Astrocyte of the cerebellum (primary cell): ENCODE results near the gene FIBCD1.

Experiments
- DNase-seq: peaks from one replicate; pipeline ENCODE4 v3.0.0-alpha.2; 2011; ENCODE audit warnings: low read depth
- H3K4me3 ChIP-seq: 2 replicates; pipeline ENCODE4 v1.5.1; 2011; ENCODE audit warnings: mild to moderate bottlenecking, low read depth, low read length, moderate library complexity
- in situ Hi-C: cut with HindIII; loops from 2 replicates; pipeline ENCODE4 v1.10.0; 2017; ENCODE audit warnings: low sequenced_read_pairs
- TF ChIP-seq, protein P1 (sequence below): IDR thresholded peaks from 2 replicates; pipeline ENCODE4 v1.5.1; 2012; ENCODE audit warnings: low read length, low read depth, moderate library complexity, mild to moderate bottlenecking; ENCODE audit errors: missing control alignments

The FIBCD1 gene

DNA sequence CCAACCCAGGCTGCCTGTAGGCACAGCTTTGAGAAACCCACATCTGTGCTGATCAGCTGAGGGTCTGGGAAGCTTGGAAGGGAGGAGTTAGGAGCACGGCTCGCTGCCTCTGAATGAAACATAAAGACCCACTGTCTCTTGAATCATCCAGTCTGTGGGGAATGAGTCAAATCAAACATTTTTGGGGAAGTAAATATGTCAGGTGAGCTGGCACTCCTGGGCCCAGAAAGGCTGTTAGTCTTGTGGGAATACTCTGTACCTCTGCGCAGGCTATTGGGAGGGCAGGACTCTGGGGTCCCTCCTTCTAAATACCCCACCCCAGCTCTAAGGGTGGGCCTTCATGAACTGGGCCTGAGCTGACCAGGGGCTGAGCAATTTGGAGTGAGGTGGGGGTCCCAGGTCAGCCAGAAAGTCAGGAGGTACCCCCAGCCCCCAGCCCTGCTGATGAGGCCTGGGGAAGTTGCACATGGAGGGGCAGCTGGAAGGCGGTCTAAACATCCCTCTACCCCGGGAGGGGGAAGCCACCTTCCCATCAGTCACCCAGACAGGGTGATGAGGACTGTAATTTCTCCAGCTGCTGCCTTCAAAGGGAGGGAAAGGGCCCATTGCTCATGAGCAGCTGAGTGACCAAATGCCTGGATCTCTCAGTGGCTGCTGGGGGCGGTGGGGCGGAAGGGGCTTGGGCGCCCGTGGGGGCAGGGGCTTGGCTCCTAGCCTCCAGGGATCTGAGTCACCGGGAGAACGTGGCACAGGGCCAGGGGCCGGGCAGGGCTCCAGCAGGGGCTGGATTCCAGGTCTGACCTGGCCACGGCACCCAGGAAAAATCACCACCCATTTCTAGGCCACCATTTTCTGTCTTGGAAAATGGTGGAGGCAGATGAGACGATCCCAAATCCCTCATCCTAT lies 10.8 kb downstream of the FIBCD1 start:
- in situ Hi-C loops: no loop called here
- H3K4me3 ChIP-seq: no peak overlapping the region
- DNase-seq: peak; percentile 39
- TF ChIP-seq, protein P1, sequence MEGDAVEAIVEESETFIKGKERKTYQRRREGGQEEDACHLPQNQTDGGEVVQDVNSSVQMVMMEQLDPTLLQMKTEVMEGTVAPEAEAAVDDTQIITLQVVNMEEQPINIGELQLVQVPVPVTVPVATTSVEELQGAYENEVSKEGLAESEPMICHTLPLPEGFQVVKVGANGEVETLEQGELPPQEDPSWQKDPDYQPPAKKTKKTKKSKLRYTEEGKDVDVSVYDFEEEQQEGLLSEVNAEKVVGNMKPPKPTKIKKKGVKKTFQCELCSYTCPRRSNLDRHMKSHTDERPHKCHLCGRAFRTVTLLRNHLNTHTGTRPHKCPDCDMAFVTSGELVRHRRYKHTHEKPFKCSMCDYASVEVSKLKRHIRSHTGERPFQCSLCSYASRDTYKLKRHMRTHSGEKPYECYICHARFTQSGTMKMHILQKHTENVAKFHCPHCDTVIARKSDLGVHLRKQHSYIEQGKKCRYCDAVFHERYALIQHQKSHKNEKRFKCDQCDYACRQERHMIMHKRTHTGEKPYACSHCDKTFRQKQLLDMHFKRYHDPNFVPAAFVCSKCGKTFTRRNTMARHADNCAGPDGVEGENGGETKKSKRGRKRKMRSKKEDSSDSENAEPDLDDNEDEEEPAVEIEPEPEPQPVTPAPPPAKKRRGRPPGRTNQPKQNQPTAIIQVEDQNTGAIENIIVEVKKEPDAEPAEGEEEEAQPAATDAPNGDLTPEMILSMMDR: no peak

DNA sequence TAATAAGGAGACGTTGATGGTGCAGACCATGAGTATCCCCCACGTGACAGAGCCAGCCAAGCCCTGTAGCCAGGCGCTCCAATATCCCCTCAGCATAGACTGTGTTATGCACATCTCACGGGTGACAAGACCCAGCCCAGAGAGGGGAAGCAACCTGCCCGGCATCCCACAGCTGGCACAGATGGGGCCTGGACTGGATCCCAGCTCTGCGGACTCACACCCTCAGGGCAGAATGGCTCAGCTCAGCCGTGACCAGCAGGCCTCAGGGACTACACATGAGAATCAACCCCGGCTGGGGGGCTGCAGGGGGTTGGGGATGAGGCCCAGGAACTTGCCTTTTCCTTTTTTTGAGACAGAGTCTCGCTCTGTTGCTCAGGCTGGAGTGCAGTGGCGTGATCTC lies 11.7 kb downstream of the FIBCD1 start:
- TF ChIP-seq, protein P1: no peak
- in situ Hi-C loops: no loop called here
- H3K4me3 ChIP-seq: no peak overlapping the region
- no peak for DNase-seq

DNA sequence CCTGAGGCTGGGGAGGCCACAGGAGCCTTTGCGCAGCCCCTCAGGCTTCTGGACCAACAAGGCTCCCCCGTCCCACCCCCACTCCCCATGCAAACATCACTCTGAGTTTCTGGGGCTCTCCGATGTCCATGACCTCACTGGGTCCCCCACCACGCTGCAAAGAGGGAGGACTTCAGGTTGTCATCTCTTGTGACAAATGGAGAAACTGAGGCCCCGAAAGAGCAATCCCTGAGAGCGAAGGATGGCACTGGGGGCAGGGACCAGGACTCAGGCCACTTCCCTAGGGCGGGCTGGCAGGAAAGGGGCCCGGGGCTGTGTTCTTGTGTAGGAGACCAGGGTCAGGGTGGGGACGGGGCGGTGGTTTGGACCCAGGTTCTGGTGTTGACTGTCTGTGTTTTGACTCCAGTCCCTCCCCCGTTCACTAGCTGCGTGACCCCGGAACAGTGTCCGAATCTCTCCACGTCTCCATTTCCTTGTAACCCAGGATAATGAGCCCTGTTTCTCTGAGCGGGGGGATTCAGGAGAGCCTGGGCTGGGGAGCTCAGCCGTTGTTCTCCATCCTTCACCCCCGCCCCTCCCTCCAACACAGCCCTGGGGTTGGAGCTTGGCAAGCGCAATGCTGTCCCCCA lies 13.9 kb downstream of the FIBCD1 start:
- TF ChIP-seq, protein P1: no peak

DNA sequence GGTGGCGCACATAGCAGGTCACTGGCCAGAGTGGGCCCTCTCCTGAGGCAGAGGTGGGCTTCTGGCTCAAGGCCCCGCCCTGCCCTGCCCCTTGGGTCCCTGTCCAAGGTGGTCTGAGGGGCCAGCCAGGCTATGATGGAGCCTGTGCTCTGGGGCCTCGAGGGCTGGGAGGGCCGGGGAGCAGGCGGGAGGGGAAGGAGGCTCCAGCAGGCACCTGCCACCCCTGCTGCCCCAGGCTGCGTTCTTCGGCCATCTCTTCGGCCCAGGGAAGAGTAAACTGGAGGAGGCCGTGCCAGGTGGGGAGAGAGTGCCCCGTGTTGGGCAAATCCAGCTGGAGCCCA lies 14.6 kb downstream of the FIBCD1 start:
- H3K4me3 ChIP-seq: no peak overlapping the region
- in situ Hi-C loops: no loop called here
- TF ChIP-seq, protein P1: no peak
- DNase-seq: no peak

More for the DNA sequence above, 13.9 kb downstream of the FIBCD1 start:
- in situ Hi-C loops: no loop called here
- no peak for DNase-seq
- no peak overlapping the region for H3K4me3 ChIP-seq

DNA sequence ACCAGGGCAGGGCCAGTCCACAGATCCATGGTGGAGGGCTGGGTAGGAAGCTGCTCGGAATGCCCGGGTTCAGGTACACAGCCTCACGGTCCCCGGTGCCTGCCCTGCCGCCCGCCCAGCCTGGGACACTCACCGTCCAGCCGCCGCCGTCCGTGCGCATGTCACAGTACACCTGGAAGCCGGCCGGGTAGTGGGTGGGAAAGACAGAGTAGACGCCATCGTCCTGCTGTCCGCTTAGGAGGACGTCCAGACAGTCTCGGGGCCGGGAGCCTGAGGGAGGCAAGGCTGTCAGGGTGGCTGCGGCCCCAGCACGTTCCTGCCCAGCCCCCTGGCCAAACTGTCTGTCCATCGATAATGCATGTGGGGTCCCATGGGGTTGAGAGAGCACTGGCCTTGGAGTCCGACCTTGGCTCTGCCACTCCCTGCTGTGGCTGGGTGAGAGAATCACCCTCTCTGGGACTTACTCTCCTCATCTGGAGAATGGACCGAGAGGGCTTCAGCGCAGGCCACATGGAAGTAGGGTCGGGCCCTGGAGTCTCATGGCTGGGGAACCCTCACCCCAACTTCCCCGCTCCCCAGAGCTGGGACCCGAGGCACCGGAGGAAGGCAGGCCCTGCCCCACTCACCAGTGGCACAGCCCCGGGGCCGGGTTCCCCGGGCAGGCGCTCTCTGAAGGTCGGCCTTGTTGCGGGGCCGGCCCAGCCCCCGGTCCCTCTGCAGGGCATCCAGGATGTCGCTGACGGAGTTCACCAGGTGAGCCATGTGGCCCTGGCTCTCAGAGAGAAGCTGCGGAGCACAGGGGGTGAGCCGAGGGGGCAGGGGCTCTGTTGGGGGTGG lies 15.2 kb downstream of the FIBCD1 start:
- TF ChIP-seq, protein P1: no peak
- no peak for DNase-seq
- no peak overlapping the region for H3K4me3 ChIP-seq
- in situ Hi-C loops: no loop called here

DNA sequence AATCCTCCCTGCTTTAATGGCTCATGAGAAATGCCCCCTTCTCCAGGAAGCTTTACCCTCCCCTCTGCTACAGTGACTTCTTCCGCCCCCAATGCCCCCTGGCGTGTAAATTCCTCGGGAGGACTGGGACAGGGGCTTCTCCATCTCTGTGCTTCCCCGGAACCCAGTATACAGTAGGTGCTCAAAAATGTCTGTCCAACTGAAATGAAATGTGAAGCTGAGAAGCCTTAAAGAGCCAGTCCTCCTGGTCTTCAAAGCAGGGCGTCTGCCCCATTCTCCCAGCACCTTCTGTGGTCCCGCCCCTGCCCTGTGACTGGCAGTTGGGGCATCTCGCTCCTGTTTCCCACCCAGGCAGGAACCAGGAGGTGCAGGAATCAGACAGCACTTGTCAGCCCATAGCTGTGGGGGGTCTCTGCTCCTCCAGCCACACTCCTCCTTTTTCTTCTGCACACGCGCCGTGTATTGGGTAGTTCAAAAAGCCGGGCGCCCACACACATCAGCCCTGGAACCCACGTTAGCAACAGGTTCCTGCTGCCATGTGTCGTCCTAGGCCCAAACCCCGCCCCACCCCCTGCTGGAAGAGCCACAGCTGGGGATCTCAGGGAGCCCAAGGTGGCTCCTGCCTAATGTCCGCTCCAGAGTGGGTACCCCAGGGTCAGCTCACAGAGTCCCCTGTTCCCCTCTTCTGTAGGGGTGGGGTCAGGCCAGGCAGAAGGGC lies 16.0 kb downstream of the FIBCD1 start:
- in situ Hi-C loops: no loop called here
- no peak overlapping the region for H3K4me3 ChIP-seq
- TF ChIP-seq, protein P1: no peak
- DNase-seq: no peak
